Neural cell (in vitro differentiated cells): ENCODE measurements around the gene NPM1. TPM values are rescaled to one million over a fixed set of nuclear protein-coding genes. Genes with fewer than 3 reads are reported as not detected.

ENCODE experiments used
- H2AFZ ChIP-seq: fragments of 200-600, 300-800 bp; sonication (generic), shearing (Covaris generic); 2 replicates; pipeline ENCODE4 v1.6.0; 2014; ENCODE audit warnings: low read depth, mild to moderate bottlenecking, antibody characterized with exemption, low read length, moderate library complexity
- H3F3A ChIP-seq: fragments of 200-600 bp; shearing (Covaris generic); 2 replicates; pipeline ENCODE4 v1.6.1; 2016; ENCODE audit warnings: mild to moderate bottlenecking, moderate library complexity, mixed read lengths, antibody characterized with exemption, low read length; ENCODE audit not compliant: insufficient read depth, poor library complexity, severe bottlenecking
- H3K27ac ChIP-seq: fragments of 200-600, 300-800 bp; sonication (generic), shearing (Covaris generic); 2 replicates; pipeline ENCODE4 v1.5.1; 2014; ENCODE audit warnings: mild to moderate bottlenecking, low read length, moderate library complexity
- H3K27me3 ChIP-seq: fragments of 300-800, 200-600 bp; sonication (generic), shearing (Covaris generic); 2 replicates; pipeline ENCODE4 v1.6.0; 2014; ENCODE audit warnings: mild to moderate bottlenecking, low read depth, low read length, moderate library complexity; ENCODE audit not compliant: insufficient read depth
- H3K36me3 ChIP-seq: fragments of 300-800, 200-600 bp; sonication (generic), shearing (Covaris generic); 2 replicates; pipeline ENCODE4 v1.5.1; 2014; ENCODE audit warnings: mild to moderate bottlenecking, antibody characterized with exemption, low read length, moderate library complexity; ENCODE audit not compliant: insufficient read depth
- H3K4me2 ChIP-seq: fragments of 300-800, 200-600 bp; sonication (generic), shearing (Covaris generic); 2 replicates; pipeline ENCODE4 v1.6.0; 2014; ENCODE audit warnings: mild to moderate bottlenecking, low read length
- H3K4me3 ChIP-seq: fragments of 300-800, 200-600 bp; sonication (generic), shearing (Covaris generic); 2 replicates; pipeline ENCODE4 v1.5.1; 2014; ENCODE audit warnings: mild to moderate bottlenecking, low read length, moderate library complexity
- H3K79me2 ChIP-seq: fragments of 200-600 bp; shearing (Covaris generic); replicated peaks from 2 replicates; pipeline ENCODE4 v1.6.0; 2014; ENCODE audit warnings: mild to moderate bottlenecking, low read length, moderate library complexity; ENCODE audit not compliant: insufficient read depth
- H3K9ac ChIP-seq: fragments of 300-800, 200-600 bp; sonication (generic), shearing (Covaris generic); 2 replicates; pipeline ENCODE4 v1.6.1; 2016; ENCODE audit warnings: mild to moderate bottlenecking, low read length, mixed read lengths
- H3K9me2 ChIP-seq: fragments of 200-600 bp; shearing (Covaris generic); 2 replicates; pipeline ENCODE4 v1.6.1; 2016; ENCODE audit warnings: mild to moderate bottlenecking, low read length, mixed read lengths; ENCODE audit not compliant: insufficient read depth
- H3K9me3 ChIP-seq: fragments of 200-600, 300-800 bp; sonication (generic), shearing (Covaris generic); 2 replicates; pipeline ENCODE4 v1.6.1; 2016; ENCODE audit warnings: mild to moderate bottlenecking, mixed run types, low read length, moderate library complexity, mixed read lengths
- H4K20me1 ChIP-seq: fragments of 200-600 bp; shearing (Covaris generic); 2 replicates; pipeline ENCODE4 v1.6.1; 2016; ENCODE audit warnings: mild to moderate bottlenecking, mixed run types; ENCODE audit not compliant: insufficient read depth
- EP300 ChIP-seq: fragments of 450-650 bp; conservative IDR thresholded peaks from 2 replicates; pipeline ENCODE4 v1.6.1; 2014; ENCODE audit warnings: antibody characterized with exemption, mild to moderate bottlenecking, moderate library complexity; ENCODE audit not compliant: poor library complexity, severe bottlenecking
- EZH2 ChIP-seq: fragments of 200-600, 300-800 bp; shearing (Covaris generic), sonication (generic); IDR thresholded peaks from 2 replicates; pipeline ENCODE4 v1.6.1; 2014; ENCODE audit warnings: antibody characterized with exemption, low read length, borderline replicate concordance, mild to moderate bottlenecking; ENCODE audit not compliant: insufficient read depth, poor library complexity, severe bottlenecking
- MXI1 ChIP-seq: fragments of 450-650 bp; conservative IDR thresholded peaks from 2 replicates; pipeline ENCODE4 v1.6.1; 2014; ENCODE audit warnings: antibody characterized with exemption, mild to moderate bottlenecking; ENCODE audit not compliant: poor library complexity, severe bottlenecking
- POLR2AphosphoS5 ChIP-seq: IDR thresholded peaks from 2 replicates; pipeline ENCODE4 v1.6.1; 2012
- RAD21 ChIP-seq: fragments of 450-650 bp; conservative IDR thresholded peaks from 2 replicates; pipeline ENCODE4 v1.6.1; 2014; ENCODE audit warnings: antibody characterized with exemption, mild to moderate bottlenecking, moderate library complexity
- SMC3 ChIP-seq: fragments of 450-650 bp; conservative IDR thresholded peaks from 2 replicates; pipeline ENCODE4 v1.6.1; 2014; ENCODE audit warnings: antibody characterized with exemption, mild to moderate bottlenecking, moderate library complexity; ENCODE audit not compliant: poor library complexity
- TAF1 ChIP-seq: IDR thresholded peaks from 2 replicates; pipeline ENCODE4 v1.6.1; 2012; ENCODE audit warnings: low read depth
- polyA plus RNA-seq: library from polyadenylated mRNA; depleted of rRNA; stranded (reverse); fragments of >200 nt; gene quantifications from 2 replicates; pipeline ENCODE4 v1.2.3, GENCODE V29; 2014
- TF ChIP-seq, protein P1 (sequence below): fragments of 450-650 bp; IDR thresholded peaks from 2 replicates; pipeline ENCODE4 v1.5.1; 2014; ENCODE audit warnings: antibody characterized with exemption, mild to moderate bottlenecking, moderate library complexity; ENCODE audit not compliant: poor library complexity, severe bottlenecking
- TF ChIP-seq, protein P2 (sequence below): IDR thresholded peaks from 2 replicates; pipeline ENCODE4 v1.6.1; 2012; ENCODE audit warnings: borderline replicate concordance

The NPM1 gene
- polyA plus RNA-seq, 1 donor from 2014 or later = 1,141 TPM

DNA sequence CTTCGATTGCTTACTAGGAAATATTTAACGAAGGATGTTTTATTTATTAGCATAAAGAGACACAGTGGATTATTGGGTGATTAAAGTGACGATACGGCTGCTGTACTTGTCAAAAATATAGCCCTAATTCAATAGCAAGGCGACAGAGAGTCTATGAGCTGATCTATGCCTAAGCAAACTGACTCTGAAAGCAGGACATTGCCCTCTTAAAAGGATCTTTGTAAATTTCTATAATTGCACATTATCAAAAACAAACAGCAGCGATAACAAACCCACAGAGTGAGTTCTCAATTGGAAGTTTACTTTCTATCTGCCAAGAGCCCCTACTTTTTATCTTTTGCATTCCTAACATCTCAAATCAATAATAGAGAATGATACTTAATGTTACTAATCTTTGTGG, 47.2 kb upstream of the NPM1 start:
- H3K4me3 ChIP-seq = no peak overlapping the region
- H3K9me3 ChIP-seq = no peaks in the 10 kb centered on the region
- H3K4me2 ChIP-seq = no peak overlapping the region
- peaks cover 24% of the 10 kb centered on the region for H3K27me3 ChIP-seq
- TF ChIP-seq POLR2AphosphoS5 (no peak), EP300 (no peak), TAF1 (no peak), EZH2 (no peak), MXI1 (no peak), RAD21 (no peak), SMC3 (no peak)
- TF ChIP-seq, protein P1, sequence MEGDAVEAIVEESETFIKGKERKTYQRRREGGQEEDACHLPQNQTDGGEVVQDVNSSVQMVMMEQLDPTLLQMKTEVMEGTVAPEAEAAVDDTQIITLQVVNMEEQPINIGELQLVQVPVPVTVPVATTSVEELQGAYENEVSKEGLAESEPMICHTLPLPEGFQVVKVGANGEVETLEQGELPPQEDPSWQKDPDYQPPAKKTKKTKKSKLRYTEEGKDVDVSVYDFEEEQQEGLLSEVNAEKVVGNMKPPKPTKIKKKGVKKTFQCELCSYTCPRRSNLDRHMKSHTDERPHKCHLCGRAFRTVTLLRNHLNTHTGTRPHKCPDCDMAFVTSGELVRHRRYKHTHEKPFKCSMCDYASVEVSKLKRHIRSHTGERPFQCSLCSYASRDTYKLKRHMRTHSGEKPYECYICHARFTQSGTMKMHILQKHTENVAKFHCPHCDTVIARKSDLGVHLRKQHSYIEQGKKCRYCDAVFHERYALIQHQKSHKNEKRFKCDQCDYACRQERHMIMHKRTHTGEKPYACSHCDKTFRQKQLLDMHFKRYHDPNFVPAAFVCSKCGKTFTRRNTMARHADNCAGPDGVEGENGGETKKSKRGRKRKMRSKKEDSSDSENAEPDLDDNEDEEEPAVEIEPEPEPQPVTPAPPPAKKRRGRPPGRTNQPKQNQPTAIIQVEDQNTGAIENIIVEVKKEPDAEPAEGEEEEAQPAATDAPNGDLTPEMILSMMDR = no peak
- TF ChIP-seq, protein P2, sequence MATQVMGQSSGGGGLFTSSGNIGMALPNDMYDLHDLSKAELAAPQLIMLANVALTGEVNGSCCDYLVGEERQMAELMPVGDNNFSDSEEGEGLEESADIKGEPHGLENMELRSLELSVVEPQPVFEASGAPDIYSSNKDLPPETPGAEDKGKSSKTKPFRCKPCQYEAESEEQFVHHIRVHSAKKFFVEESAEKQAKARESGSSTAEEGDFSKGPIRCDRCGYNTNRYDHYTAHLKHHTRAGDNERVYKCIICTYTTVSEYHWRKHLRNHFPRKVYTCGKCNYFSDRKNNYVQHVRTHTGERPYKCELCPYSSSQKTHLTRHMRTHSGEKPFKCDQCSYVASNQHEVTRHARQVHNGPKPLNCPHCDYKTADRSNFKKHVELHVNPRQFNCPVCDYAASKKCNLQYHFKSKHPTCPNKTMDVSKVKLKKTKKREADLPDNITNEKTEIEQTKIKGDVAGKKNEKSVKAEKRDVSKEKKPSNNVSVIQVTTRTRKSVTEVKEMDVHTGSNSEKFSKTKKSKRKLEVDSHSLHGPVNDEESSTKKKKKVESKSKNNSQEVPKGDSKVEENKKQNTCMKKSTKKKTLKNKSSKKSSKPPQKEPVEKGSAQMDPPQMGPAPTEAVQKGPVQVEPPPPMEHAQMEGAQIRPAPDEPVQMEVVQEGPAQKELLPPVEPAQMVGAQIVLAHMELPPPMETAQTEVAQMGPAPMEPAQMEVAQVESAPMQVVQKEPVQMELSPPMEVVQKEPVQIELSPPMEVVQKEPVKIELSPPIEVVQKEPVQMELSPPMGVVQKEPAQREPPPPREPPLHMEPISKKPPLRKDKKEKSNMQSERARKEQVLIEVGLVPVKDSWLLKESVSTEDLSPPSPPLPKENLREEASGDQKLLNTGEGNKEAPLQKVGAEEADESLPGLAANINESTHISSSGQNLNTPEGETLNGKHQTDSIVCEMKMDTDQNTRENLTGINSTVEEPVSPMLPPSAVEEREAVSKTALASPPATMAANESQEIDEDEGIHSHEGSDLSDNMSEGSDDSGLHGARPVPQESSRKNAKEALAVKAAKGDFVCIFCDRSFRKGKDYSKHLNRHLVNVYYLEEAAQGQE = no peak
- no peaks in the 10 kb centered on the region for H3K9me2 ChIP-seq
- no peaks in the 10 kb centered on the region for H3K79me2 ChIP-seq
- no peak overlapping the region for H2AFZ ChIP-seq
- H3F3A ChIP-seq = no peaks in the 10 kb centered on the region
- H3K36me3 ChIP-seq = no peaks in the 10 kb centered on the region
- no peak overlapping the region for H3K27ac ChIP-seq
- H3K9ac ChIP-seq = no peak overlapping the region
- no peaks in the 10 kb centered on the region for H4K20me1 ChIP-seq

DNA sequence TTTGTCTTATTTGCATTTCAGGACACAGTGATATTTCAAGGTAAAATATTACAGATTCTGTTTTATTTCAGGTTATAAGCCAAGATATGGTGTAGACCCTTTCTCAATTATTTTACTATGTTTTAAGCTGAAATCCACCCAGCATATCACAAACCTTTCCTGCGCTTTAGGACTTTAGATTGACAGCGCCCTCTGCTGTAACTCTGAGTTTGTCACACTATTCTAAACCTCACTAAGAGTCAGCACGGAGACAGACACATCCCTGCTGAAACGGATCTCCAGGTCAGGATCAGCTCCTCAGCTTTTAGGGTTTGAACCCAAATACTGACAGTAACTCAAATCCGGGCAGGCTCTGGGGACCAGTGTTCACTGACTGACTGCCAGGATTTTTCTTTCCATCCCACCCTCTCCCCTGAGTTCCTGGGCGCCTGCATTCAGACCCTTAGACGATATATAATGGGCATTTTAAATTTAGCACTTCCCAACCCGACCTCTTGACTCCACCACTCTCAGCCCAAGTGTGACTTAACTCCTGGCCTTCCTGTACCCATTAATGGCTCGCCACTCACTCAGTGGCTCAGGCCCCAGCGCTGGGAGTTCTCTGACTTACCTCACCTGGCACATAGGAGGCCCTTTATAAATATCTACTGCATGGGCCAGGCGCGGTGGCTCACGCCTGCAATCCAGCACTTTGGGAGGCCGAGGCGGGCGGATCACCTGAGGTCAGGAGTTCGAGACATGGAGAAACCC, 45.1 kb upstream of the NPM1 start:
- no peak overlapping the region for H2AFZ ChIP-seq

More for the DNA sequence above, 45.1 kb upstream of the NPM1 start:
- no peaks in the 10 kb centered on the region for H3K79me2 ChIP-seq
- no peaks in the 10 kb centered on the region for H4K20me1 ChIP-seq
- H3K4me2 ChIP-seq = no peak overlapping the region
- H3K4me3 ChIP-seq = no peak overlapping the region
- no peaks in the 10 kb centered on the region for H3F3A ChIP-seq
- H3K9me3 ChIP-seq = no peaks in the 10 kb centered on the region
- H3K36me3 ChIP-seq = no peaks in the 10 kb centered on the region
- no peaks in the 10 kb centered on the region for H3K9me2 ChIP-seq
- no peak overlapping the region for H3K9ac ChIP-seq
- no peak overlapping the region for H3K27ac ChIP-seq
- peak; percentile 89 for TF ChIP-seq SMC3
- TF ChIP-seq EP300 = no peak
- TF ChIP-seq, protein P1 = peak; percentile 80
- peak; percentile 79 for TF ChIP-seq RAD21
- H3K27me3 ChIP-seq = peaks cover 5% of the 10 kb centered on the region
